Right lung (tissue), 5 donors: ENCODE results near the gene ADAMTS14. TPM values are rescaled to one million over a fixed set of nuclear protein-coding genes. Genes with fewer than 3 reads are reported as not detected.

Source experiments
- DNase-seq, 2 donors: peaks; one replicate each; pipeline ENCODE4 v3.0.0-alpha.2; 2013
- polyA plus RNA-seq, 5 donors: library from polyadenylated mRNA; unstranded; fragments of 120-200 nt; gene quantifications; one replicate each; pipeline versions ENCODE4 v1.2.1 to v1.2.3, GENCODE V29; 2013; ENCODE audit warnings: inconsistent platforms in 1 of 5, low replicate concordance in 1 of 5; ENCODE audit not compliant: insufficient read length in 5 of 5, insufficient read depth in 1 of 5

ADAMTS14 gene
- polyA plus RNA-seq, 5 donors: 5.2 to 9.5 (median 7.4) TPM

DNA sequence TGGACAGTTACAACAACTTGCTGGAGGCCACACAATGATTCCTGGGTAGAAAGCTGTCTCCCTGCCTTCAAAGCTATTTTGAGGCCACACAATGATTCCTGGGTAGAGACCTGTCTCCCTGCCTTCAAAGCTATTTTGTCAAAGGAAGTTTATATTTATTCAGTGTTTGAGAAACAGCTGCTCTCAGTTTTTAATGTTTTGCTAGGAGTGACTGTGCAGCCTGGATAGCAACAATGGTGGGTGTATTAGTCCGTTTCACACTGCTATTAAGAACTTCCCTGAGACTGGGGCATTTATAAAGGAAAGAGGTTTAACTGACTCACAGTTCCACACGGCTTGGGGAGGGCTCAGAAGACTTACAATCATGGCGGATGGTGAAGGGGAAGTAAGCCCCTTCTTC is 139.6 kb downstream of the ADAMTS14 start:
- no peak for DNase-seq

Other genes with a start within 250 kb of the ADAMTS14 start
- gene NODAL, start 230.8 kb upstream of the ADAMTS14 start, polyA plus RNA-seq: under 1 TPM; 0.42 to 0.82 (median 0.63) TPM
- gene PALD1, start 193.7 kb upstream of the ADAMTS14 start, polyA plus RNA-seq: 10 to 100 TPM; 18.0 to 33.6 (median 24.7) TPM
- 1 to 10 TPM; 2.6 to 5.2 (median 3.0) TPM for gene PRF1, start 69.8 kb upstream of the ADAMTS14 start, polyA plus RNA-seq
- gene TBATA, start 112.9 kb downstream of the ADAMTS14 start, polyA plus RNA-seq: under 1 TPM in 1 of 5 donors, not detected in 4; 0.13 TPM
- gene SGPL1, start 143.4 kb downstream of the ADAMTS14 start, polyA plus RNA-seq: 10 to 100 TPM; 39.8 to 51.0 (median 48.4) TPM
- 10 to 100 TPM; 75.1 to 86.8 (median 80.3) TPM for gene PCBD1, start 216.1 kb downstream of the ADAMTS14 start, polyA plus RNA-seq